Measurements from ENCODE around the gene PIK3R5. TPM values are rescaled to one million over a fixed set of nuclear protein-coding genes. Genes with fewer than 3 reads are reported as not detected.

Gene PIK3R5
- total RNA-seq, 1 experiment from 2014 or later = 5.9 TPM

DNA sequence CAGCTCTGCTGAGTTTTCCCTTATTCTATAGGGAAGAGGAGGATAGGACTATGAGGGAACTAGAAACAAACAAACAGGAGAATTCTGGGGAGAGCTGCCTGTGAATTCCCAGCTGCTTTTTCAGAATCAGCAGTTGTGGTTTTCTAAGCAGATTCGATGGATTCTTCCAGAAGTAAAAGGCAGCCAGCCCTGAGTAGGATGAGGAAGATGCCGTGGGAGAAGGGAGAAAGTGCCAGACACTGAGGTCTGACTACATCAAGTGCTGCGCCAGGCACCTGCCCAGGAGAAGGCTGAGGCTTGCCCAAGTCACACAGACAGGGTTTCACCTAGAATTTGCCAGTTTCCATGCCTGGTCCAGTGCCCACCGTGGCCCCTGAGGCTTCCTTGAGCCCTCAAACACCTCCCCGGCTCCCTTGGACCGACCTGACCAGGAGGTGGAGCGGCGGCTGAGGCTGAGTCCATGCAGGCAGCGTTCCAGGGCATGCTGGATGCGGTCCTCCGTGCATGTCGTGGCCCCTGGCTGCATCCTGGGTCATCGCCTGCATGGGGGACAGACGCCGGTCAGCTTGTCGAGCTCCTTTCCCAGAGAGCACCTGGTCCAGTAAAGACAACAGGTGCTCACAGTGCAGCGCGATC, 54.4 kb downstream of the PIK3R5 start:
- Mint-ChIP-seq H3K36me3 (no peaks in the 10 kb centered on the region), H3K4me1 (no peaks in the 10 kb centered on the region), H3K27ac (0 out of 2 replicates have a peak overlapping the region, but pooled peaks have one; percentile 49), H3K9me3 (no peaks in the 10 kb centered on the region), H3K4me3 (no peak overlapping the region), H3K27me3 (ENCODE audit: low read depth) (no peaks in the 10 kb centered on the region)
- CTCF ChIA-PET = interaction anchor here (1.0 to 3.2 kb wide), 6 partner anchors 10 to 112 kb away, joined by 4 to 13 read pairs (median 8); no protein-coding TSS in a partner anchor
- ATAC-seq (no peak), DNase-seq (ENCODE audit: low spot score) (no peak)
- POLR2A ChIA-PET = no interaction called here
- no peak for TF ChIP-seq JUN (CRISPR knock-in tag; IDR thresholded peaks at IDR 0.05)
- TF ChIP-seq, protein P1, sequence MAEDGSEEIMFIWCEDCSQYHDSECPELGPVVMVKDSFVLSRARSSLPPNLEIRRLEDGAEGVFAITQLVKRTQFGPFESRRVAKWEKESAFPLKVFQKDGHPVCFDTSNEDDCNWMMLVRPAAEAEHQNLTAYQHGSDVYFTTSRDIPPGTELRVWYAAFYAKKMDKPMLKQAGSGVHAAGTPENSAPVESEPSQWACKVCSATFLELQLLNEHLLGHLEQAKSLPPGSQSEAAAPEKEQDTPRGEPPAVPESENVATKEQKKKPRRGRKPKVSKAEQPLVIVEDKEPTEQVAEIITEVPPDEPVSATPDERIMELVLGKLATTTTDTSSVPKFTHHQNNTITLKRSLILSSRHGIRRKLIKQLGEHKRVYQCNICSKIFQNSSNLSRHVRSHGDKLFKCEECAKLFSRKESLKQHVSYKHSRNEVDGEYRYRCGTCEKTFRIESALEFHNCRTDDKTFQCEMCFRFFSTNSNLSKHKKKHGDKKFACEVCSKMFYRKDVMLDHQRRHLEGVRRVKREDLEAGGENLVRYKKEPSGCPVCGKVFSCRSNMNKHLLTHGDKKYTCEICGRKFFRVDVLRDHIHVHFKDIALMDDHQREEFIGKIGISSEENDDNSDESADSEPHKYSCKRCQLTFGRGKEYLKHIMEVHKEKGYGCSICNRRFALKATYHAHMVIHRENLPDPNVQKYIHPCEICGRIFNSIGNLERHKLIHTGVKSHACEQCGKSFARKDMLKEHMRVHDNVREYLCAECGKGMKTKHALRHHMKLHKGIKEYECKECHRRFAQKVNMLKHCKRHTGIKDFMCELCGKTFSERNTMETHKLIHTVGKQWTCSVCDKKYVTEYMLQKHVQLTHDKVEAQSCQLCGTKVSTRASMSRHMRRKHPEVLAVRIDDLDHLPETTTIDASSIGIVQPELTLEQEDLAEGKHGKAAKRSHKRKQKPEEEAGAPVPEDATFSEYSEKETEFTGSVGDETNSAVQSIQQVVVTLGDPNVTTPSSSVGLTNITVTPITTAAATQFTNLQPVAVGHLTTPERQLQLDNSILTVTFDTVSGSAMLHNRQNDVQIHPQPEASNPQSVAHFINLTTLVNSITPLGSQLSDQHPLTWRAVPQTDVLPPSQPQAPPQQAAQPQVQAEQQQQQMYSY (CRISPR knock-in tag; IDR thresholded peaks at IDR 0.05) = no peak
- TF ChIP-seq ATF1 (CRISPR knock-in tag; IDR thresholded peaks at IDR 0.05) = no peak
- no peak for TF ChIP-seq NR1H2 (CRISPR knock-in tag; IDR thresholded peaks at IDR 0.05)
- TF ChIP-seq, protein P2, sequence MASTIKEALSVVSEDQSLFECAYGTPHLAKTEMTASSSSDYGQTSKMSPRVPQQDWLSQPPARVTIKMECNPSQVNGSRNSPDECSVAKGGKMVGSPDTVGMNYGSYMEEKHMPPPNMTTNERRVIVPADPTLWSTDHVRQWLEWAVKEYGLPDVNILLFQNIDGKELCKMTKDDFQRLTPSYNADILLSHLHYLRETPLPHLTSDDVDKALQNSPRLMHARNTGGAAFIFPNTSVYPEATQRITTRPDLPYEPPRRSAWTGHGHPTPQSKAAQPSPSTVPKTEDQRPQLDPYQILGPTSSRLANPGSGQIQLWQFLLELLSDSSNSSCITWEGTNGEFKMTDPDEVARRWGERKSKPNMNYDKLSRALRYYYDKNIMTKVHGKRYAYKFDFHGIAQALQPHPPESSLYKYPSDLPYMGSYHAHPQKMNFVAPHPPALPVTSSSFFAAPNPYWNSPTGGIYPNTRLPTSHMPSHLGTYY (CRISPR knock-in tag; IDR thresholded peaks at IDR 0.05) = no peak
- TF ChIP-seq, protein P3, sequence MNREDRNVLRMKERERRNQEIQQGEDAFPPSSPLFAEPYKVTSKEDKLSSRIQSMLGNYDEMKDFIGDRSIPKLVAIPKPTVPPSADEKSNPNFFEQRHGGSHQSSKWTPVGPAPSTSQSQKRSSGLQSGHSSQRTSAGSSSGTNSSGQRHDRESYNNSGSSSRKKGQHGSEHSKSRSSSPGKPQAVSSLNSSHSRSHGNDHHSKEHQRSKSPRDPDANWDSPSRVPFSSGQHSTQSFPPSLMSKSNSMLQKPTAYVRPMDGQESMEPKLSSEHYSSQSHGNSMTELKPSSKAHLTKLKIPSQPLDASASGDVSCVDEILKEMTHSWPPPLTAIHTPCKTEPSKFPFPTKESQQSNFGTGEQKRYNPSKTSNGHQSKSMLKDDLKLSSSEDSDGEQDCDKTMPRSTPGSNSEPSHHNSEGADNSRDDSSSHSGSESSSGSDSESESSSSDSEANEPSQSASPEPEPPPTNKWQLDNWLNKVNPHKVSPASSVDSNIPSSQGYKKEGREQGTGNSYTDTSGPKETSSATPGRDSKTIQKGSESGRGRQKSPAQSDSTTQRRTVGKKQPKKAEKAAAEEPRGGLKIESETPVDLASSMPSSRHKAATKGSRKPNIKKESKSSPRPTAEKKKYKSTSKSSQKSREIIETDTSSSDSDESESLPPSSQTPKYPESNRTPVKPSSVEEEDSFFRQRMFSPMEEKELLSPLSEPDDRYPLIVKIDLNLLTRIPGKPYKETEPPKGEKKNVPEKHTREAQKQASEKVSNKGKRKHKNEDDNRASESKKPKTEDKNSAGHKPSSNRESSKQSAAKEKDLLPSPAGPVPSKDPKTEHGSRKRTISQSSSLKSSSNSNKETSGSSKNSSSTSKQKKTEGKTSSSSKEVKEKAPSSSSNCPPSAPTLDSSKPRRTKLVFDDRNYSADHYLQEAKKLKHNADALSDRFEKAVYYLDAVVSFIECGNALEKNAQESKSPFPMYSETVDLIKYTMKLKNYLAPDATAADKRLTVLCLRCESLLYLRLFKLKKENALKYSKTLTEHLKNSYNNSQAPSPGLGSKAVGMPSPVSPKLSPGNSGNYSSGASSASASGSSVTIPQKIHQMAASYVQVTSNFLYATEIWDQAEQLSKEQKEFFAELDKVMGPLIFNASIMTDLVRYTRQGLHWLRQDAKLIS (CRISPR knock-in tag; IDR thresholded peaks at IDR 0.05; ENCODE audit: borderline replicate concordance) = no peak

DNA sequence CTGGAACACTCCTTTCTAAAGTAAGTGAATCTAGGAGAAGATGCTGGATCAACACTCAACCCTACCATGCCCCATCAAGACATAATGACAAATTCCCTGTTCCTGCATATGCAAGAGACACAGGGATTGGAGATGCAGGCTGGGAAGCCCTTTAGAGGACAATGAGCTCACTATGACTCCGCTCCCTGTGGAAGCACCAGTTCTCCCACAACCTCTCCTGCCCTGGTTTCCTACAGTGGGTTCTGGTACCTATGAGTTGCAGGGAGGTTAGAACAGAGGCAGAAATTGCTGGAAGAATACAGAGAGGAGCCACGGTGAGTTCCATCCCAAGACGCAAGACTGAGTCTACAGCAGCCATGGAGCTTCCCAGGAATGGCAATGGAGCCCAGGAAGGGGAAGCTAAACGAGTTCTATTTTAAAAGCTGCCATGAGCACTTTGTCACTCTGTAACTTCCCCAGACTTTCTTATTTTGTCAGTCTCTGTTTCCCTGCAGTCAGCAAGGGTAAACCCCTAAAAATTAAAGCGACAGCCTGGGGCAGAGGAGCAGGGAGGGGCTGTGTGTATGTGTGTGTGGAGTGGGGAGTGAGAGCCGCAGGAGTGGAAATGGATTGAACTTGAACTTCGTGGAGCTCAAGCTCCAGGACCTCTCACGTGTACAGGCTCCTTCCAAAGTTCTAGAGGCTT, 55.8 kb downstream of the PIK3R5 start:
- no peak overlapping the region for H3K4me3 Mint-ChIP-seq
- CTCF ChIA-PET = interaction anchor here (0.6 to 1.8 kb wide), 5 partner anchors 15 to 243 kb away, joined by 3 to 12 read pairs (median 4); no protein-coding TSS in a partner anchor
- H3K27me3 Mint-ChIP-seq (ENCODE audit: low read depth) = no peaks in the 10 kb centered on the region; the same call in 1 of the 2 replicates
- H3K4me1 Mint-ChIP-seq = no peaks in the 10 kb centered on the region
- POLR2A ChIA-PET = no interaction called here
- no peak for ATAC-seq
- no peak for DNase-seq (ENCODE audit: low spot score)
- no peaks in the 10 kb centered on the region for H3K9me3 Mint-ChIP-seq
- TF ChIP-seq, protein P4, sequence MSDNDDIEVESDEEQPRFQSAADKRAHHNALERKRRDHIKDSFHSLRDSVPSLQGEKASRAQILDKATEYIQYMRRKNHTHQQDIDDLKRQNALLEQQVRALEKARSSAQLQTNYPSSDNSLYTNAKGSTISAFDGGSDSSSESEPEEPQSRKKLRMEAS (CRISPR knock-in tag; IDR thresholded peaks at IDR 0.05) = no peak
- TF ChIP-seq, protein P5, sequence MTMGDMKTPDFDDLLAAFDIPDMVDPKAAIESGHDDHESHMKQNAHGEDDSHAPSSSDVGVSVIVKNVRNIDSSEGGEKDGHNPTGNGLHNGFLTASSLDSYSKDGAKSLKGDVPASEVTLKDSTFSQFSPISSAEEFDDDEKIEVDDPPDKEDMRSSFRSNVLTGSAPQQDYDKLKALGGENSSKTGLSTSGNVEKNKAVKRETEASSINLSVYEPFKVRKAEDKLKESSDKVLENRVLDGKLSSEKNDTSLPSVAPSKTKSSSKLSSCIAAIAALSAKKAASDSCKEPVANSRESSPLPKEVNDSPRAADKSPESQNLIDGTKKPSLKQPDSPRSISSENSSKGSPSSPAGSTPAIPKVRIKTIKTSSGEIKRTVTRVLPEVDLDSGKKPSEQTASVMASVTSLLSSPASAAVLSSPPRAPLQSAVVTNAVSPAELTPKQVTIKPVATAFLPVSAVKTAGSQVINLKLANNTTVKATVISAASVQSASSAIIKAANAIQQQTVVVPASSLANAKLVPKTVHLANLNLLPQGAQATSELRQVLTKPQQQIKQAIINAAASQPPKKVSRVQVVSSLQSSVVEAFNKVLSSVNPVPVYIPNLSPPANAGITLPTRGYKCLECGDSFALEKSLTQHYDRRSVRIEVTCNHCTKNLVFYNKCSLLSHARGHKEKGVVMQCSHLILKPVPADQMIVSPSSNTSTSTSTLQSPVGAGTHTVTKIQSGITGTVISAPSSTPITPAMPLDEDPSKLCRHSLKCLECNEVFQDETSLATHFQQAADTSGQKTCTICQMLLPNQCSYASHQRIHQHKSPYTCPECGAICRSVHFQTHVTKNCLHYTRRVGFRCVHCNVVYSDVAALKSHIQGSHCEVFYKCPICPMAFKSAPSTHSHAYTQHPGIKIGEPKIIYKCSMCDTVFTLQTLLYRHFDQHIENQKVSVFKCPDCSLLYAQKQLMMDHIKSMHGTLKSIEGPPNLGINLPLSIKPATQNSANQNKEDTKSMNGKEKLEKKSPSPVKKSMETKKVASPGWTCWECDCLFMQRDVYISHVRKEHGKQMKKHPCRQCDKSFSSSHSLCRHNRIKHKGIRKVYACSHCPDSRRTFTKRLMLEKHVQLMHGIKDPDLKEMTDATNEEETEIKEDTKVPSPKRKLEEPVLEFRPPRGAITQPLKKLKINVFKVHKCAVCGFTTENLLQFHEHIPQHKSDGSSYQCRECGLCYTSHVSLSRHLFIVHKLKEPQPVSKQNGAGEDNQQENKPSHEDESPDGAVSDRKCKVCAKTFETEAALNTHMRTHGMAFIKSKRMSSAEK (CRISPR knock-in tag; IDR thresholded peaks at IDR 0.05; ENCODE audit: borderline replicate concordance) = no peak
- no peak for TF ChIP-seq HMGA2 (CRISPR knock-in tag; IDR thresholded peaks at IDR 0.05)
- TF ChIP-seq, protein P6, sequence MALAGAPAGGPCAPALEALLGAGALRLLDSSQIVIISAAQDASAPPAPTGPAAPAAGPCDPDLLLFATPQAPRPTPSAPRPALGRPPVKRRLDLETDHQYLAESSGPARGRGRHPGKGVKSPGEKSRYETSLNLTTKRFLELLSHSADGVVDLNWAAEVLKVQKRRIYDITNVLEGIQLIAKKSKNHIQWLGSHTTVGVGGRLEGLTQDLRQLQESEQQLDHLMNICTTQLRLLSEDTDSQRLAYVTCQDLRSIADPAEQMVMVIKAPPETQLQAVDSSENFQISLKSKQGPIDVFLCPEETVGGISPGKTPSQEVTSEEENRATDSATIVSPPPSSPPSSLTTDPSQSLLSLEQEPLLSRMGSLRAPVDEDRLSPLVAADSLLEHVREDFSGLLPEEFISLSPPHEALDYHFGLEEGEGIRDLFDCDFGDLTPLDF (CRISPR knock-in tag; IDR thresholded peaks at IDR 0.05) = no peak
- H3K27ac Mint-ChIP-seq = no peak overlapping the region
- H3K36me3 Mint-ChIP-seq = no peaks in the 10 kb centered on the region

Data from WTC11 (cell line).